GM21515 (cell line): ENCODE measurements around the gene RBM20.

Experiments used
- ATAC-seq: cut with Tn5 transposase; IDR thresholded peaks from one replicate; pipeline ENCODE4 v1.9.1; 2021; ENCODE audit not compliant: unreplicated experiment

The RBM20 gene

GRCh38 chr10:110863956-110864355 is 219.8 kb downstream of the RBM20 start:
- ATAC-seq: no peak

- peak; percentile 53 for ATAC-seq
Measured at GRCh38 chr10:110864662-110865140, 220.6 kb downstream of the RBM20 start.

- no peak for ATAC-seq
Measured at GRCh38 chr10:110865186-110865808, 221.2 kb downstream of the RBM20 start.

GRCh38 chr10:110865809-110866482 is 221.8 kb downstream of the RBM20 start:
- peak; percentile 22 for ATAC-seq

GRCh38 chr10:110867011-110867806 is 223.1 kb downstream of the RBM20 start:
- peak; percentile 32 for ATAC-seq

GRCh38 chr10:110867807-110868465 is 223.8 kb downstream of the RBM20 start:
- no peak for ATAC-seq

GRCh38 chr10:110868981-110869380 is 224.8 kb downstream of the RBM20 start:
- ATAC-seq: no peak

GRCh38 chr10:110870823-110871297 is 226.7 kb downstream of the RBM20 start:
- ATAC-seq: no peak

- peak; percentile 67 for ATAC-seq
Measured at GRCh38 chr10:110871298-110872084, 227.4 kb downstream of the RBM20 start, which contains the start of gene PDCD4. PDCD4 (plus strand) TSS chr10:110871928; CDS start chr10:110876028, 4,100 bp downstream.

GRCh38 chr10:110872145-110872983 is 228.2 kb downstream of the RBM20 start:
- peak; percentile 41 for ATAC-seq

- no peak for ATAC-seq
Measured at GRCh38 chr10:110872984-110873923, 229.1 kb downstream of the RBM20 start.

- ATAC-seq: no peak
Measured at GRCh38 chr10:110873951-110874350, 229.8 kb downstream of the RBM20 start.

GRCh38 chr10:110876000-110876399 is 231.9 kb downstream of the RBM20 start:
- no peak for ATAC-seq

GRCh38 chr10:110876788-110877187 is 232.7 kb downstream of the RBM20 start:
- no peak for ATAC-seq

- ATAC-seq: no peak
Measured at GRCh38 chr10:110880012-110880411, 235.9 kb downstream of the RBM20 start.

- ATAC-seq: no peak
Measured at GRCh38 chr10:110881247-110881646, 237.1 kb downstream of the RBM20 start.

- ATAC-seq: no peak
Measured at GRCh38 chr10:110881905-110882304, 237.8 kb downstream of the RBM20 start.

GRCh38 chr10:110883924-110884323 is 239.8 kb downstream of the RBM20 start:
- ATAC-seq: no peak
